NCI-H187 treated with DMSO at 0.1 percent for 48 hours (cell line): ENCODE measurements around the gene TPPP2.

Source experiments
- DNase-seq: peaks from one replicate; lab custom pipeline; 2025; lab: John Stamatoyannopoulos, UW

Gene TPPP2

DNA sequence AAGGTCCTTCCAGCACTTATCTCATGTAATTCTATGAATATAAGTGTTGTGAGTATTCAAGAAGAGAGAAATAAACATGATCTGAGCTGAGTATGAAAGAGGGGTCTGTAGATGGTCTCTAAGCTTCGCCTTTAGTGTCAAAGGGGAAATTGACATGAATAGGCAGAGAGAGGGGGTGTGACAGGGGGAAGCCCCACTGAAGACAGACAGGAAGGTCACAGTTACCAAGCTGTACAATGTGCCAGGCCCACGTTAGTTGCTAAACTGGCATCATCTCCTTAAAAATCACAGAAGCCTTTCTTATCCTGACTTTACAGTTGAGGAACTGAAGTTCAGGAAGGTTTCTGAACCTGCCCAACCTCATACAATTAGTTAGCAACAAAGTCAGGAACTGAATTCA lies 47.7 kb downstream of the TPPP2 start:
- DNase-seq, result no peak

DNA sequence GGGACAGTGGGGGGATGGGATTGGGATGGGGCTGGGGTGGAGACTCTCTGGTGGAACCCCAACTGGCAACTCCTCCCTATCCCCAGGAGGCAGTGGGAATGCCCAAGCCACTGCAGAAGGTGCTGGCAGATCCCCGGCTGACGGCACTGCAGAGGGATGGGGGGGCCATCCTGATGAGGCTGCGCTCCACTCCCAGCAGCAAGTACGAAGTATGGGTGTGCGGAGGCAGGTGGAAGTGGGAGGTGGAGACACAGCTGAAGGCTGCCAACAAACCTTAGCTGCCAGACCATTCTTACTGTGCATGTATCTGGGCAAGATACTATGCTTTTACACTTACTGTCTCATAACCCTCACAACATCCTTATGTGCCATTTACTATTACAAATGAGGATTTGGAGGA lies 48.3 kb downstream of the TPPP2 start:
- DNase-seq, result no peak

DNA sequence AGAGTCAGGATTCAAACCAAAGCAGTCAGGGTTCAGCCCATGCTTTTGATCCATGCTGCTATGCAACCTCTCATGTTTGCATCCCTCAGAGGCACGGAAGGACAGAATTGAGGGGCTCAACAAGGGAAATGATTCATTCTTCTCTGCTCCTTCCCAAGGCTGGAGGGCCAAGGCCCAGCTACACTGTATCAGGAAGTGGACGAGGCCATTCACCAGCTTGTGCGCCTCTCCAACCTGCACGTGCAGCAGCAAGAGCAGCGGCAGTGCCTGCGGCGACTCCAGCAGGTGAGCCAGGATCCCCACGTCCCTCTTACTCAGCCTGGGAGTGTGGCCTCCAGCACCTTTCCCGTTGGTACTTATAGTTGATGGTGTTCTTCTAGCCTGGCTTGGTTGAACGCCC lies 48.7 kb downstream of the TPPP2 start:
- DNase-seq, result no peak

DNA sequence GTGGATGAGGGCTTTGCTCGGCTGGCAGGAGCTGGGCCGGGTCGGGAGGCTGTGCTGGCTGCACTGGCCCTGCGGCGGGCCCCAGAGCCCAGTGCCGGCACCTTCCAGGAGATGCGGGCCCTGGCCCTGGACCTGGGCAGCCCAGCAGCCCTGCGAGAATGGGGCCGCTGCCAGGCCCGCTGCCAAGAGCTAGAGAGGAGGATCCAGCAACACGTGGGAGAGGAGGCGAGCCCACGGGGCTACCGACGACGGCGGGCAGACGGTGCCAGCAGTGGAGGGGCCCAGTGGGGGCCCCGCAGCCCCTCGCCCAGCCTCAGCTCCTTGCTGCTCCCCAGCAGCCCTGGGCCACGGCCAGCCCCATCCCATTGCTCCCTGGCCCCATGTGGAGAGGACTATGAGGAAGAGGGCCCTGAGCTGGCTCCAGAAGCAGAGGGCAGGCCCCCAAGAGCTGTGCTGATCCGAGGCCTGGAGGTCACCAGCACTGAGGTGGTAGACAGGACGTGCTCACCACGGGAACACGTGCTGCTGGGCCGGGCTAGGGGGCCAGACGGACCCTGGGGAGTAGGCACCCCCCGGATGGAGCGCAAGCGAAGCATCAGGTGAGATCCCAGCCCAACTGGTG lies 51.6 kb downstream of the TPPP2 start:
- DNase-seq, result no peak
